ENCODE data around the gene NDUFS6. TPM values are rescaled to one million over a fixed set of nuclear protein-coding genes. Genes with fewer than 3 reads are reported as not detected.

The NDUFS6 gene
- total and polyA plus RNA-seq, 11 donors: 55.9 to 311 (median 95.9) TPM

DNA sequence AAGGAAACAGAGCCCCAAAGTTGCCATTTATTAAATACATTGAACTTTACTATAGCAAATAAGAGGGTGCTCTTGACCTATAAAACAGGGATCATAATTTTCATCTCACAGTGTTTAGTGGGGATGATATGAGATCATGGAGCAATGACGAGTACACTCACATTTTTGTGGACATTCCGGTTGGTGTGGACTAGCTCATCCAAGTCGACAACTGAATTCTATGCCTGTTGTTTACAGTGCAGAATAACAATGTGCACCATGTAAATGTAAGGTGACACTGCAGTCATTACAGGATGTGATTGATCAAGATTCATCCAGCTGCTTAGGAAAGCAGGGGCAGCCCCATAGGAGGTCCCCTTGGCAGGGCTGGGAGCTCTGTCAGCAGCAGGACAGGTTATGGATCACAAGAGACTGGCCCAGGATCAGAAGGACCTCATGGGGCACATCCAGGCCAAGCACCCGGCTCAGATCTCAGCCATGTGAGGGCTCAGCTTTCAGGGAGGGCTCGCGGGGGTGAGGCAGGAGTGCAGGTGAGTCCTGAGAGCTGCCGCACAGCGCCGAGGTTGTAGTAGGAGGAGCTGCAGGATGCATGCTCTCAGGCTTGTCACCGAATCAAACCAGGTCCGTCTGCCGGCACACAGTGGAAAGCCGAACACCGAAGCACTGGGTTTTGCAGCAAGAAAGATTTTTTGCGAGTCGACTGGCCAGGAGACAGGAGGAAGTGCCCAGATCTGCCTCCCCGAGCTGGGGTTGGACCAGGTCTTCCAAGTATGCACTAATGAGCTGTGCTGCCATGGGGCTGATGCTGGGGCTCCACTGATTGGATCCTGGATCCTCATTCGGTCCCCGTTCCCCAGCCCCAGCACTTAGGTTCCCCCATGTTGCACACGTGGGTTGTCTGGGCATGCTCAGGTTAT lies 29.8 kb upstream of the NDUFS6 start:
- peak in 1 of 5 donors; percentile 9 for DNase-seq
- Histone ChIP-seq H3K4me1 (no peaks in the 10 kb centered on the region), H3K36me3 (no peaks in the 10 kb centered on the region), H3K27me3 (peaks cover 0 to under 1% (median 0%) of the 10 kb centered on the region in 9 donors), H3K27ac (no peak overlapping the region), H3K9me3 (peaks cover 0 to 11% (median 0%) of the 10 kb centered on the region in 12 donors), H3K4me3 (no peak overlapping the region)
- no peak for TF ChIP-seq POLR2A (IDR thresholded peaks at IDR 0.05)
- TF ChIP-seq, protein P1, sequence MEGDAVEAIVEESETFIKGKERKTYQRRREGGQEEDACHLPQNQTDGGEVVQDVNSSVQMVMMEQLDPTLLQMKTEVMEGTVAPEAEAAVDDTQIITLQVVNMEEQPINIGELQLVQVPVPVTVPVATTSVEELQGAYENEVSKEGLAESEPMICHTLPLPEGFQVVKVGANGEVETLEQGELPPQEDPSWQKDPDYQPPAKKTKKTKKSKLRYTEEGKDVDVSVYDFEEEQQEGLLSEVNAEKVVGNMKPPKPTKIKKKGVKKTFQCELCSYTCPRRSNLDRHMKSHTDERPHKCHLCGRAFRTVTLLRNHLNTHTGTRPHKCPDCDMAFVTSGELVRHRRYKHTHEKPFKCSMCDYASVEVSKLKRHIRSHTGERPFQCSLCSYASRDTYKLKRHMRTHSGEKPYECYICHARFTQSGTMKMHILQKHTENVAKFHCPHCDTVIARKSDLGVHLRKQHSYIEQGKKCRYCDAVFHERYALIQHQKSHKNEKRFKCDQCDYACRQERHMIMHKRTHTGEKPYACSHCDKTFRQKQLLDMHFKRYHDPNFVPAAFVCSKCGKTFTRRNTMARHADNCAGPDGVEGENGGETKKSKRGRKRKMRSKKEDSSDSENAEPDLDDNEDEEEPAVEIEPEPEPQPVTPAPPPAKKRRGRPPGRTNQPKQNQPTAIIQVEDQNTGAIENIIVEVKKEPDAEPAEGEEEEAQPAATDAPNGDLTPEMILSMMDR (IDR thresholded peaks at IDR 0.05): no peak
- 78 to 82% (median 78%) methylated on average over 14 to 20 of the region's 20 CpGs for WGBS, 4 donors
- no peak for ATAC-seq
- intact Hi-C loops (cut with DNase I): no loop called here

DNA sequence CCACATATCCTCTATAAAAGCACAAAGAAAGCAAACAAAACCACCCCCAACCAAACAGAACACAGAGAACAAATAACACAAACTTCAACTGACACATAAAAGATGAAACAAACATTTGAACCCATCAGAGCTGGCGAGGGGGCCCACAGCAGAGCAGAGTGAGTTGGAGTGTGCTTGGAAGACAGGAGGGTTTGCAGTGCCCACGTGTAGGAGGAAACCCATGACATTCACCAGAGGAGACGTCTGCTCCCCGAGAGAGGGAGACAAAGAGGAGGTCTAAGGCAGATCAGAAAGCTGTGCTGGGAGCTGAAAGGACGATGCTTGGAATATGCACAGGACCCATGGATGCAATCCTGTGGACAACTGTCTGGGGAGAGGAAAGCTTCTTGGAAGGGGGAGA lies 28.6 kb upstream of the NDUFS6 start:
- peaks cover 0 to 11% (median 0%) of the 10 kb centered on the region in 12 donors for H3K9me3 ChIP-seq
- no peak for TF ChIP-seq POLR2A (IDR thresholded peaks at IDR 0.05)
- TF ChIP-seq, protein P1 (IDR thresholded peaks at IDR 0.05): peak in 8 of 12 donors; percentile 16 to 49 (median 27)
- no peaks in the 10 kb centered on the region for H3K36me3 ChIP-seq
- no peak overlapping the region for H3K27ac ChIP-seq
- no peaks in the 10 kb centered on the region for H3K4me1 ChIP-seq
- ATAC-seq: peak; percentile 61 to 78 (median 70)
- intact Hi-C loops (cut with DNase I): no loop called here
- no peak overlapping the region for H3K4me3 ChIP-seq
- peak in 1 of 5 donors; percentile 20 for DNase-seq
- no peaks in the 10 kb centered on the region for H3K27me3 ChIP-seq
- 9 to 22% (median 11%) methylated on average over 5 of the region's 5 CpGs for WGBS, 4 donors

DNA sequence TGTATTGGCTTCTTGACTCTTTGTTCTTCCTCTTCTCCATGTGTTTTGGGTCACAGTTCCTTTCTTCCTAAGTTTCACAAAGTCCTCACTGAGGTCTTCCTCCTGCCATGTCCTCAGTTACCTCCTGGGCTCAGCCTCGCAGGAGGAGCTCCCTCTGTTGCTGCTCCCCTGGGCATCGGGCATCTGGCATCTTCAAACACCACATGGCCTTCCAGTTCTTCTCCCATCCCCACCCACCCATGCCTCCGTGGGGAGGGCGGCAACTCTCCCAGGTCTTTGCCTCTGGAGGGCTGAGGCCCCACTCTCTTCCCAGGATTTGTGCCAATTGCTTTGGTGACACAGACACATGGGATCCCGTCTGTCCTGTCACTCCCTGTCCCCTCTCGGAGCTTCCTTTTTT lies 24.4 kb upstream of the NDUFS6 start:
- H3K4me3 ChIP-seq: no peak overlapping the region
- no peaks in the 10 kb centered on the region for H3K36me3 ChIP-seq
- H3K27ac ChIP-seq: no peak overlapping the region
- 87 to 90% (median 88%) methylated on average over 6 of the region's 6 CpGs for WGBS, 4 donors
- intact Hi-C loops (cut with DNase I): no loop called here
- ATAC-seq (no peak), DNase-seq (peak in 1 of 5 donors; percentile 11)
- TF ChIP-seq, protein P1 (IDR thresholded peaks at IDR 0.05): no peak
- no peak for TF ChIP-seq POLR2A (IDR thresholded peaks at IDR 0.05)
- H3K27me3 ChIP-seq: peaks cover 0 to 1% (median 0%) of the 10 kb centered on the region in 9 donors
- no peaks in the 10 kb centered on the region for H3K4me1 ChIP-seq
- H3K9me3 ChIP-seq: peaks cover 0 to 11% (median 0%) of the 10 kb centered on the region in 12 donors

Data from heart left ventricle (tissue), 16 donors.